ENCODE data around the gene GDF10. TPM values are rescaled to one million over a fixed set of nuclear protein-coding genes. Genes with fewer than 3 reads are reported as not detected.
A peak's percentile ranks its signal among the peaks of the same experiment; 100 is the strongest.

GDF10 gene
- total RNA-seq, 1 experiment from 2014 or later, result not detected

GRCh38 chr10:47325303-47326291, 25.6 kb downstream of the GDF10 start:
- Histone ChIP-seq H4K20me1 (ENCODE audit: low read length) (no peaks in the 10 kb centered on the region), H3K9me3 (ENCODE audit: low read length) (no peaks in the 10 kb centered on the region), H3K36me3 (ENCODE audit: low read depth, low read length) (no peaks in the 10 kb centered on the region), H3K79me2 (ENCODE audit: low read length) (no peaks in the 10 kb centered on the region), H3K4me1 (ENCODE audit: insufficient read depth, low read length) (peaks cover 9% of the 10 kb centered on the region; the same call in 1 of the 2 replicates), H3F3A (ENCODE audit: low read length, unreplicated experiment) (no peaks in the 10 kb centered on the region), H3K4me2 (ENCODE audit: low read length) (no peak overlapping the region), H3K27ac (ENCODE audit: low read length) (no peak overlapping the region), H3K9ac (ENCODE audit: low read length) (no peak overlapping the region), H3K4me3 (ENCODE audit: low read length) (no peak overlapping the region), H3K9me2 (replicated peaks; ENCODE audit: low read length) (no peaks in the 10 kb centered on the region), H2AFZ (ENCODE audit: low read length) (no peak overlapping the region), H3K27me3 (ENCODE audit: low read length) (no peaks in the 10 kb centered on the region)
- no peak for ATAC-seq
- no peak for TF ChIP-seq EZH2phosphoT487 (IDR thresholded peaks at IDR 0.05; ENCODE audit: borderline replicate concordance, low read length)
- TF ChIP-seq CTCF (conservative IDR thresholded peaks at IDR 0.05; ENCODE audit: low read depth, low read length), result no peak
- no peak for TF ChIP-seq EZH2 (IDR thresholded peaks at IDR 0.05; ENCODE audit: low read length, unreplicated experiment)
- ChIA-PET CTCF (no interaction called here), POLR2A (ENCODE audit: unreplicated experiment) (no interaction called here)
- no peak for DNase-seq
- BruUV-seq (replicated peaks), result no TSS peak
- intact Hi-C loops (cut with micrococcal nuclease), result no loop called here

GRCh38 chr10:47326306-47326926, 26.4 kb downstream of the GDF10 start:
- ATAC-seq, result peak; percentile 80
- Histone ChIP-seq H3K36me3 (ENCODE audit: low read depth, low read length) (no peaks in the 10 kb centered on the region), H3F3A (ENCODE audit: low read length, unreplicated experiment) (no peaks in the 10 kb centered on the region), H3K27ac (ENCODE audit: low read length) (no peak overlapping the region), H3K27me3 (ENCODE audit: low read length) (no peaks in the 10 kb centered on the region), H2AFZ (ENCODE audit: low read length) (0 out of 2 replicates have a peak overlapping the region, but pooled peaks have one; percentile 48), H3K9me2 (replicated peaks; ENCODE audit: low read length) (no peaks in the 10 kb centered on the region), H3K79me2 (ENCODE audit: low read length) (no peaks in the 10 kb centered on the region), H3K4me3 (ENCODE audit: low read length) (no peak overlapping the region), H3K9me3 (ENCODE audit: low read length) (no peaks in the 10 kb centered on the region), H3K9ac (ENCODE audit: low read length) (no peak overlapping the region), H3K4me1 (ENCODE audit: insufficient read depth, low read length) (peaks cover 9% of the 10 kb centered on the region; the same call in 1 of the 2 replicates), H3K4me2 (ENCODE audit: low read length) (no peak overlapping the region), H4K20me1 (ENCODE audit: low read length) (no peaks in the 10 kb centered on the region)
- intact Hi-C loops (cut with micrococcal nuclease), result no loop called here
- TF ChIP-seq EZH2phosphoT487 (IDR thresholded peaks at IDR 0.05; ENCODE audit: borderline replicate concordance, low read length) (no peak), EZH2 (IDR thresholded peaks at IDR 0.05; ENCODE audit: low read length, unreplicated experiment) (no peak), CTCF (conservative IDR thresholded peaks at IDR 0.05; ENCODE audit: low read depth, low read length) (no peak)
- no TSS peak for BruUV-seq (replicated peaks)
- ChIA-PET POLR2A (ENCODE audit: unreplicated experiment) (no interaction called here), CTCF (no interaction called here)
- peak; percentile 61 for DNase-seq
